Measurements from ENCODE around the gene SCGB1C1. TPM values are rescaled to one million over a fixed set of nuclear protein-coding genes. Genes with fewer than 3 reads are reported as not detected.
"Not testable (repeated sequence)": the region's sequence is repeated elsewhere in the genome, so short reads cannot be mapped to it uniquely, and the experiment has no call there.

The SCGB1C1 gene
- total RNA-seq, 1 donor from 2014 or later: not detected

DNA sequence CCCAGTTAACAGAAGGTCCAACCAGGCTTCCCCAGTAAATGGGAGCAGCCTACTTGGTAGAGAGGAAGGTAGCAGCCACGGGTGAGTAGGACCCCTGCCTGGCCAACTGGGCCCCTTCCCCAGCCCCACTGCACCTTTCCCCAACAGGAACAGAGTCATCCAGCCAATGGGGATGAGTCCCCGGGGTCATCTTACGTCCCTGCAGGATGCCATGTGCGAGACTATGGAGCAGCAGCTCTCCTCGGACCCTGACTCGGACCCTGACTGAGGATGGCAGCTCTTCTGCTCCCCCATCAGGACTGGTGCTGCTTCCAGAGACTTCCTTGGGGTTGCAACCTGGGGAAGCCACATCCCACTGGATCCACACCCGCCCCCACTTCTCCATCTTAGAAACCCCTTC, 21.2 kb downstream of the SCGB1C1 start:
- ATAC-seq: no peak

DNA sequence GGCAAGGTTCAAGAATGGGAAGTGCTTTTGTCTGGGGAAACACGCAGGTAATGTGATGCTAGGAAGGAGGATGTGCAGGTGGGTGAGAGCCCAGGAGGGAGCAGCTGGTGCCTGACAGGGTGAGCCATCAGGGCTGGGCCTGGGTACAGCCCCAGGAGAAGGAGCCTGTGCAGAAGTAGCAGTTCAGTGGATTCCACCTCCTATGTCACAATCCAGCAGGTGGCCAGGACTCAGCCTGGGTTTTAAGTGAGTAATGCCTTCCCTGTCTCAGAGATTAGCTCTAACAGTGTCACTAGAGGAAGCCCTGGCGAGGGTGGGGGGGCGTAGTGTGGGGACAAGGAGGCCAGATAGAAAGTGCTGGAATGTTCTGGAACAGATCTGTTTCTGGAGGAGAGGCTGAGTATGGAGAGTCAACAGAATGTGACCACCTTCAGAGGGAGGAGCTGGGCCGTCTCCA, 22.7 kb downstream of the SCGB1C1 start:
- intact Hi-C loops (cut with micrococcal nuclease): no loop called here
- ATAC-seq: no peak
- DNase-seq: no peak

More for the DNA sequence above, 21.2 kb downstream of the SCGB1C1 start:
- DNase-seq: no peak
- intact Hi-C loops (cut with micrococcal nuclease): no loop called here

DNA sequence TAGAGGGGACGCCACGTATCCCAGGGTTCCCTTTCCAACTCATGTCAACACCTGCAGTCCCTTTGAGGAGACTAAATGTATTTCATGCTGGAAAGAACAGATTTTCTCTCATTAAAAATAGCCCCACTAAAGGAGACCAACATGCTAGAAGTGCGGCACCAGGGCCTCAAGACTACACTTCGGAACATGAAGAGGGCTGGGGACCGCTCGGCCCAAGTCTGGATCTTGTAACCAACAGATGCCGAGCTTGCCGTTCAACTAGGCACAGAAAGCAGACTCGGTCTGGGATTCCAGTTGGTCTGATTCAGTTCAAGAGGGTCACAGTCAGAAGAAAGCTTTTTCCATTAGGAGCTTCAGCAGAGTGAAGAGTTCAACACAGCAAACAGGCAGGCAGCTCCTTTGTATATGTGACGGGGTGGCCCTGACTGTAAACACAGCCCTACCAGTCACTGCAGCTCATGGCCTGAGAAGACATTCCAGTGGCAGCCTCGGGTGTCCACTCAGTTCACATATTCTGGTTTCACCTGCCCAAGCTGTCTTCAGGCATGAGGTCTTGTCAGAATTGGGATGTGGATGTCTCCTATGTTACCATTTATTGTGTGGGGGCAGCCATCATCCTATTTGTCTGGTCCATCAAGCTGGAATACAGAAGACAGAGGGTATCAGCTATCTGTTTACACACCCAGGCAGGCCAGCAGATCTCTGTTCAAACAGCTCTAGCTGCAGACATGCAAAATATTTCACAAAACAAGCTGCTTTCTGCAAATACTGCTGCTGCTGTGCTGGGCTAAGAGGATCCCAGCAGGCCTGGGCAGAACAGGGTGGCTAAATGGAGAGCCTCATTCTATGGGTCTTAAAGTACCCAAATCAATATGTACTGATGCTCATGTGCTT, 23.4 kb downstream of the SCGB1C1 start:
- intact Hi-C loops (cut with micrococcal nuclease): no loop called here
- no peak for ATAC-seq
- no peak for DNase-seq

- ATAC-seq (no peak), DNase-seq (no peak)
- intact Hi-C loops (cut with micrococcal nuclease): no loop called here
These were observed 24.8 kb downstream of the SCGB1C1 start for GRCh38 chr11:217704-218103.

DNA sequence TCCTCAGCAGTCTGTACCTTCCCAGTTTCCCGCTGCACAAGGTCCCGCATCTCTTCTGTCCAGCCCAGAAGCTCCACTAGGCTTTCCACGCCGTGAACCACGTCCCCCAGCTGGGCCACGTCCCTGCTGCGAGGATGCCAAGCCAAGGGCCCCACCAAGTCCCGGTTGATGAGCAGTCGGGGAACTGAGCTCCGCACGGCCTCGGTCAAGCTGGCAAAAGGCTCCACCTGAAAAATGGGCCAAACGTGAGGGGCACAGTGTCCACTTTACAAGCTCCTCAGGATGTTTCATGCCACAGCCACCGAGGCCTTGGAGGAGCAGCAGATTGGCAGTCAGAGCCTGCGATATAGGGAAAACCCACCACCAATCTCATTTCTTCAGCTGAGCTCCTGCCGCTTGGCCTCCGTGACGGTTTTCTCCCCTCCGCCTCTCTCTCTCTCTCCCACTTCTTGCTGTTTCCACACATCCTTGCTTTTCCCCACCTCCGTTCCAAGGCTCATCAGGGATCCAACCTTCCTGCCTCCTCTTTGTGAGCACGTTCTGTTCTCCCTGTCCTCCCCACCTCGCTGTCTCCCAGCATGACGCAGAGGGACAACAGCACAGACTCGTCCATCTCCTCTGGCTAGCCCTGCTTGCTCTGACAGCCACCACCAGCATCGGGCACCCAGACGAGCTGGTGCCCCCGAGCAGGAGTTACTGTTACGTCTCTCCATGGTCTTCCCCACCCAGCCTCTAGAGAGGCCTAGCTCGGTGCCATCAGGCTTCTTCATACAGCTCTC, 26.1 kb downstream of the SCGB1C1 start:
- DNase-seq (no peak), ATAC-seq (no peak)
- intact Hi-C loops (cut with micrococcal nuclease): no loop called here

GRCh38 chr11:220641-221215, 27.9 kb downstream of the SCGB1C1 start:
- intact Hi-C loops (cut with micrococcal nuclease); DNase-seq; ATAC-seq: not testable (repeated sequence)

- no peak for ATAC-seq
- intact Hi-C loops (cut with micrococcal nuclease): no loop called here
These were observed 28.7 kb downstream of the SCGB1C1 start for GRCh38 chr11:221539-221938.

GRCh38 chr11:221998-222789, 29.3 kb downstream of the SCGB1C1 start:
- no peak for ATAC-seq
- intact Hi-C loops (cut with micrococcal nuclease): no loop called here
- DNase-seq: no peak

More at GRCh38 chr11:221539-221938, 28.7 kb downstream of the SCGB1C1 start:
- DNase-seq: no peak

DNA sequence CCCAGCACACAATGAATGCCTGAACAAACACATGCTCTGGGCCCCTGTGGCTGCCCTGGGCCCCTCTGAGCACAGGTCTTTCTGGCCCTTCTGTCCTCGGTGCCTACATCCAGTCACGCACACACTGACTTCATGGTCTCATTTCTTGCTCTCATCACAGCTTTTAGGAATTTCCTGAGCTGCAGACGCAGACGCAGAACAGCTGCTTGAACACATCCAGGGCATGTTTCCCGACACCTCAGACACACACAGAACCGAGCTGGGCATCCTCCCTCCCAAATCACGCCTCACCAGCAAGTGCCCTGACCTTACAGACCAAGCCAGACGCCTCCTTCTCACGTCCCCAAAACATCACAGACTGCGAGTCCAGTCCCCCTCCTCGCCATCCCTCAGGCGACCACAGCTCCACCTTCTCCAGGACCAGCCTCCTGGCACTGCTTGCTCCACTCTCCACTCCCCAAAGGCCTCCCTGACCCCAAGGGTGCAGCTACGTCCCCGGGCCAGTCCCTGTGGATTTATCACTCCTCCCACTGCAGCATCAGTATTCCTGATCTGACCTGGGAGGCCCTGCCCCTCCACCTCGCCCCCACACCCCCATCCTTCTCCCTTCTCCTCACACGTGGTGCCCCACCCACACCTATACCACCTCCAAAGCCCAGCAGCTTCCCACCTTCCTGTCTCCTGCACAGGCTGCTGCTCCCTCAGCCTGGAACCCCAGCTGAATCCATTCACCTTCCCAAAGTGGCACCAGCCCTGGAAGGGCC, 30.3 kb downstream of the SCGB1C1 start:
- no peak for ATAC-seq
- no peak for DNase-seq
- intact Hi-C loops (cut with micrococcal nuclease): no loop called here

- intact Hi-C loops (cut with micrococcal nuclease): no loop called here
- DNase-seq (no peak), ATAC-seq (no peak)
These were observed 31.0 kb downstream of the SCGB1C1 start for GRCh38 chr11:223884-224283.

DNA sequence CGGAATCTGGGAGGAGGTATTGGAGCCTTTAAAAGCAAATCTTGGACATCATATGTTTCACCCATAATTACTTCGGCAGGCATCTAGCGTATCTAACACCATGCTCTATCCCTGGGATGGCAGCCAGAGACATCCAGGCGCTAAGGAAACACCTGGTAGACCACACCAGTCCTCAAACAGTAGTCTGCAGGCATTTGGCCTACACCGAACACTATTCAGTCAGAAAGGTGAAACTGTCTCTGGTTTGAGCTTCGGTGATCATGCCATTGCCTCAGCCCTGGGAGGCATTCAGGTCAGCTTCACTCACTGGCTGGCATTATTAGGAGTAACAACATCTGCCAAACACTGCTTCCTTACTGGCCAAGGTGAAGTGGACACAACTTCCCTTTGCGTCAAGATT, 31.5 kb downstream of the SCGB1C1 start:
- intact Hi-C loops (cut with micrococcal nuclease): no loop called here
- DNase-seq (no peak), ATAC-seq (no peak)

- ATAC-seq: no peak
- intact Hi-C loops (cut with micrococcal nuclease): no loop called here
- DNase-seq: no peak
These were observed 33.0 kb downstream of the SCGB1C1 start for GRCh38 chr11:225734-226453.

DNA sequence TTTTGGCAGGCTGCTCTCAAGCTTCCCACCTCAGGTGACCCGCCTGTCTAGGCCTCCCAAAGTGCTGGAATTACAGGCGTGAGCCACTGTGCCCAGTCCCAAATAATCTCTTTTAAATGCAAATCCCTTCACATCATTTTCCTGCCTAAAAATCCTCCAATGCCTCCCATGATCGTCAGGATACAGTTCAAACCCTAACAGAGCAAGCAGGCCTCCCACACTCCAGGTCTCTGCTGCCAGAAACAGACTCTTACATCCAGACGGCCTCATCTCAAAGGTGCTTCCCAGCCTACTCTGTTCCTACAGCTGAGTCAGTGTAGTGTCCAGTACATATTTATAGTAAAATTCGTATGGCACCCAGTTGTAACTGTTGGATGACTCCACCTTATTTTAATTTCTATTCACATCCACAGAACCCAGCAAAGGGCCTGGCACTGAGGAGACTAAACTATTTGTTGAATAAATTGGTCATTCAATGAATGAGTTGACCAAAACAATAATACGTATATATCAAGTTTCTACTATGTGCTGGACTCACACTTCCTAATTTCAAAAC, 35.0 kb downstream of the SCGB1C1 start:
- no peak for DNase-seq
- intact Hi-C loops (cut with micrococcal nuclease): no loop called here
- no peak for ATAC-seq

DNA sequence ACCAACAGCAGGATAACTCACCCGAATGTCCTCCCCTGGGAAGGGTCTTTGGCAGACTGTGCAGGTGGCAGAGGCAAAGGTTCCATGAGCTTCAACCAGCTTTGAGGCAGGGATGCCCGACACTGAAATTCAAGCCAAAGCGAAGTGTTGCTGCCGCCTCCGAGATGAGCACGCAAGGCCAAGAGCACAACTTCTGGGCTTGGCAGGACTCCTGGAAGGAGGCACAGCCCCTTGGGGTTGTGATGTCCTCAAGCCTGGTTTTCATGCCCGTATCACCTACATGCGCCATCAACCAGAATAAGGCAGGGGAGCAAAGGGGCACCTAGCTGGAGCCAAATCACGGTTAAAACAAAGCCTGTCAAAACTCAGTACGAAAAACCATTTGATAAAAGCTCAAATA, 37.6 kb downstream of the SCGB1C1 start:
- ATAC-seq: no peak
- intact Hi-C loops (cut with micrococcal nuclease): no loop called here

GRCh38 chr11:232783-233565, 40.1 kb downstream of the SCGB1C1 start:
- no peak for ATAC-seq
- intact Hi-C loops (cut with micrococcal nuclease): no loop called here

More for the DNA sequence above, 37.6 kb downstream of the SCGB1C1 start:
- no peak for DNase-seq

GRCh38 chr11:235180-235579, 42.3 kb downstream of the SCGB1C1 start:
- DNase-seq (no peak), ATAC-seq (no peak)
- intact Hi-C loops (cut with micrococcal nuclease): no loop called here

More at GRCh38 chr11:232783-233565, 40.1 kb downstream of the SCGB1C1 start:
- no peak for DNase-seq

GRCh38 chr11:235609-235996, 42.7 kb downstream of the SCGB1C1 start:
- peak; percentile 12 for ATAC-seq
- DNase-seq: no peak
- intact Hi-C loops (cut with micrococcal nuclease): no loop called here
